ENCODE results near the gene TMEM39A.

GRCh38 chr3:119444590-119444989 lies 18.8 kb downstream of the TMEM39A start:
- TF ChIP-seq, protein P1, sequence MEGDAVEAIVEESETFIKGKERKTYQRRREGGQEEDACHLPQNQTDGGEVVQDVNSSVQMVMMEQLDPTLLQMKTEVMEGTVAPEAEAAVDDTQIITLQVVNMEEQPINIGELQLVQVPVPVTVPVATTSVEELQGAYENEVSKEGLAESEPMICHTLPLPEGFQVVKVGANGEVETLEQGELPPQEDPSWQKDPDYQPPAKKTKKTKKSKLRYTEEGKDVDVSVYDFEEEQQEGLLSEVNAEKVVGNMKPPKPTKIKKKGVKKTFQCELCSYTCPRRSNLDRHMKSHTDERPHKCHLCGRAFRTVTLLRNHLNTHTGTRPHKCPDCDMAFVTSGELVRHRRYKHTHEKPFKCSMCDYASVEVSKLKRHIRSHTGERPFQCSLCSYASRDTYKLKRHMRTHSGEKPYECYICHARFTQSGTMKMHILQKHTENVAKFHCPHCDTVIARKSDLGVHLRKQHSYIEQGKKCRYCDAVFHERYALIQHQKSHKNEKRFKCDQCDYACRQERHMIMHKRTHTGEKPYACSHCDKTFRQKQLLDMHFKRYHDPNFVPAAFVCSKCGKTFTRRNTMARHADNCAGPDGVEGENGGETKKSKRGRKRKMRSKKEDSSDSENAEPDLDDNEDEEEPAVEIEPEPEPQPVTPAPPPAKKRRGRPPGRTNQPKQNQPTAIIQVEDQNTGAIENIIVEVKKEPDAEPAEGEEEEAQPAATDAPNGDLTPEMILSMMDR (IDR thresholded peaks at IDR 0.05) = no peak
- no peak for TF ChIP-seq POLR2A (IDR thresholded peaks at IDR 0.05)
- no peak for TF ChIP-seq POLR2AphosphoS5 (IDR thresholded peaks at IDR 0.05)
- TF ChIP-seq EP300 (IDR thresholded peaks at IDR 0.05) = no peak

Measured in stomach (tissue), 4 donors.